B cell (primary cell): ENCODE results near the gene UBR2. TPM values are rescaled to one million over a fixed set of nuclear protein-coding genes. Genes with fewer than 3 reads are reported as not detected.

ENCODE experiments used
- ATAC-seq: fragments of 200-7000 bp; cut with Tn5 transposase; one replicate; pipeline ENCODE4 v1.10.0; 2021; ENCODE audit warnings: low read depth, mild to moderate bottlenecking, moderate number of reproducible peaks, moderate library complexity
- CTCF ChIA-PET: fragments of 350-600 bp; sonication (Branson Sonifier 250); formaldehyde crosslinking; loops from one replicate; lab custom pipeline; 2021; ENCODE audit warnings: antibody characterized with exemption, inconsistent platforms; lab: Charles Lee
- POLR2A ChIA-PET: fragments of 350-600 bp; sonication (Branson Sonifier 250); formaldehyde crosslinking; loops from one replicate; lab custom pipeline; 2021; ENCODE audit warnings: antibody characterized with exemption; lab: Charles Lee
- DNase-seq: peaks from one replicate; pipeline ENCODE4 v3.0.0; 2013
- H2AFZ ChIP-seq: 2 replicates; pipeline ENCODE4 v1.6.1; 2012; ENCODE audit warnings: mild to moderate bottlenecking, low read depth, low read length; ENCODE audit not compliant: insufficient read depth, poor library complexity, severe bottlenecking
- H3K27ac ChIP-seq, 2 donors: 1 replicate in 1 of 2; 2 replicates in 1 of 2; pipeline ENCODE4 v1.5.1; 2012 to 2013; ENCODE audit warnings: low read length in 2 of 2, mild to moderate bottlenecking in 2 of 2, moderate library complexity in 1 of 2
- H3K27me3 ChIP-seq, 4 experiments: fragments of 200-600 bp in 1 of 4; sonication (generic) in 1 of 4; replicated peaks in 1 of 4; 1 replicate in 2 of 4; 2 replicates in 2 of 4; pipeline versions ENCODE4 v1.6.1 to v1.7.0; 2013 to 2016; ENCODE audit warnings: low read length in 3 of 4, mild to moderate bottlenecking in 2 of 4, mixed read lengths in 1 of 4, moderate library complexity in 1 of 4; ENCODE audit not compliant: insufficient read depth in 4 of 4, control insufficient read depth in 3 of 4; ENCODE audit errors: control extremely low read depth in 1 of 4
- H3K36me3 ChIP-seq, 2 experiments: replicated peaks in 1 of 2; 1 replicate in 1 of 2; 2 replicates in 1 of 2; pipeline versions ENCODE4 v1.6.1 to v1.7.1; 2013; ENCODE audit warnings: low read length in 1 of 2; ENCODE audit not compliant: insufficient read depth in 2 of 2, control insufficient read depth in 1 of 2; ENCODE audit errors: control extremely low read depth in 1 of 2, extremely low read depth in 1 of 2
- H3K4me1 ChIP-seq, 2 donors: fragments of 200-600 bp in 1 of 2; sonication (generic) in 1 of 2; 1 replicate in 1 of 2; 2 replicates in 1 of 2; pipeline versions ENCODE4 v1.5.1 to v1.6.1; 2013 to 2017; ENCODE audit warnings: low read length in 2 of 2; ENCODE audit not compliant: control insufficient read depth in 2 of 2, insufficient read depth in 2 of 2
- H3K4me2 ChIP-seq: replicated peaks from 2 replicates; pipeline ENCODE3; 2012; ENCODE audit warnings: mild to moderate bottlenecking, low read depth, low read length; ENCODE audit not compliant: poor library complexity, severe bottlenecking
- H3K4me3 ChIP-seq, 5 experiments: fragments of 200-600 bp in 1 of 5; sonication (generic) in 1 of 5; 1 replicate in 3 of 5; 2 replicates in 2 of 5; pipeline versions ENCODE4 v1.5.1 to v1.7.0; 2011 to 2016; ENCODE audit warnings: low read length in 4 of 5, mild to moderate bottlenecking in 4 of 5, low read depth in 2 of 5, control low read depth in 1 of 5, moderate library complexity in 1 of 5; ENCODE audit not compliant: insufficient read depth in 1 of 5; ENCODE audit errors: control extremely low read depth in 1 of 5, extremely low read depth in 1 of 5
- H3K79me2 ChIP-seq: fragments of 200-600 bp; sonication (generic); one replicate; pipeline ENCODE4 v1.6.0; 2016; ENCODE audit warnings: low read length; ENCODE audit not compliant: control insufficient read depth, insufficient read depth
- H3K9ac ChIP-seq: fragments of 200-600 bp; sonication (generic); 2 replicates; pipeline ENCODE4 v1.6.1; 2017; ENCODE audit warnings: mild to moderate bottlenecking, low read length, moderate library complexity
- H3K9me3 ChIP-seq, 3 donors: one replicate each; pipeline versions ENCODE4 v1.6.1 to v1.7.1; 2013; ENCODE audit warnings: low read length in 2 of 3; ENCODE audit not compliant: control insufficient read depth in 2 of 3, insufficient read depth in 1 of 3; ENCODE audit errors: control extremely low read depth in 1 of 3
- H4K20me1 ChIP-seq: 2 replicates; pipeline ENCODE4 v1.6.0; 2012; ENCODE audit warnings: mild to moderate bottlenecking, low read length; ENCODE audit not compliant: insufficient read depth, control insufficient read depth, poor library complexity, severe bottlenecking
- H3K27ac Mint-ChIP-seq: one replicate; pipeline ENCODE4 v1.8.0; 2021; ENCODE audit warnings: mixed read lengths
- H3K27me3 Mint-ChIP-seq: one replicate; pipeline ENCODE4 v1.8.0; 2021; ENCODE audit warnings: mixed read lengths
- H3K4me1 Mint-ChIP-seq: one replicate; pipeline ENCODE4 v1.8.0; 2021; ENCODE audit warnings: mixed read lengths
- H3K4me3 Mint-ChIP-seq: one replicate; pipeline ENCODE4 v1.8.0; 2021; ENCODE audit warnings: mixed read lengths
- H3K9me3 Mint-ChIP-seq: one replicate; pipeline ENCODE4 v1.8.0; 2022; ENCODE audit warnings: mixed read lengths; ENCODE audit not compliant: insufficient read depth
- EZH2 ChIP-seq: IDR thresholded peaks from 2 replicates; pipeline ENCODE4 v1.6.1; 2012; ENCODE audit warnings: borderline replicate concordance, low read depth, mild to moderate bottlenecking, moderate library complexity, low read length; ENCODE audit not compliant: insufficient read depth, poor library complexity, severe bottlenecking
- WGBS: methylation state at CpG from one replicate; pipeline ENCODE4 v1.1.5; 2013; ENCODE audit warnings: missing lambda C conversion rate; ENCODE audit not compliant: insufficient coverage; 5-methylcytosine and 5-hydroxymethylcytosine counted together
- intact Hi-C: fragments of 100-400 bp; cut with micrococcal nuclease; formaldehyde crosslinking; loops from one replicate; pipeline ENCODE4 v1.10.0; 2022
- polyA plus RNA-seq: library from polyadenylated mRNA; depleted of rRNA; stranded (reverse); fragments of >200 nt; gene quantifications from 2 replicates; pipeline ENCODE4 v1.2.3, GENCODE V29; 2012
- total RNA-seq, 2 donors: library from RNA; stranded (reverse); fragments of 120-200 nt in 1 of 2; gene quantifications; 1 replicate in 1 of 2; 2 replicates in 1 of 2; pipeline versions ENCODE4 v1.2.3 to v1.2.4, GENCODE V29; 2013 to 2022
- TF ChIP-seq, protein P1 (sequence below): fragments of 200-600 bp; IDR thresholded peaks from one replicate; pipeline ENCODE4 v1.8.0; 2022; ENCODE audit warnings: antibody characterized with exemption, mild to moderate bottlenecking

Gene UBR2
- total and polyA plus RNA-seq, 2 donors (not counting 1 experiment from before 2014, with no cell fraction given), result 9.7 to 56.2 TPM

DNA sequence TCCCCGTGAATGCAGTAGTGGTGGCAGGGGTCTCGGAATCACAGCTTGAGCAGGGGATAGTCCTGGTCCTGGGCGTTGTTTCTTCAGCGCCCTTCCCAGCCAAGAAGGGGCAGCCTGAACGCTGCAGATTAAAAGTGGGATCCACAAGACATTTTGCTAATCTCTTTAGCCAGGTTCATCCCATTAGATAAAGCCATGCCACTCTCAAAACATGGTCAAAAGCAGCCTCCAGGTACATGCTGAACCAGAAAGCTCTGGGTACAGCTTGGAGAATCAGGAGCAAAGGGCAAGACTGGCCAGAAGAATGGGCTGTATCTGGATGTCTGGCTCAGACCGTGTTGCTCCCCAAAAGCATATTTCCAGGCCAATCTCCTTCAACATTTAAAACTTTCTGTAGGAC is 158.7 kb downstream of the UBR2 start, which contains the start of gene PRPH2:
Gene PRPH2 (minus strand): TSS at position 101 of the 400 bp plus-strand sequence. CDS start 263 bp downstream, outside the sequence.
- no peak within 1 kb of the TSS for H3K27ac ChIP-seq

DNA sequence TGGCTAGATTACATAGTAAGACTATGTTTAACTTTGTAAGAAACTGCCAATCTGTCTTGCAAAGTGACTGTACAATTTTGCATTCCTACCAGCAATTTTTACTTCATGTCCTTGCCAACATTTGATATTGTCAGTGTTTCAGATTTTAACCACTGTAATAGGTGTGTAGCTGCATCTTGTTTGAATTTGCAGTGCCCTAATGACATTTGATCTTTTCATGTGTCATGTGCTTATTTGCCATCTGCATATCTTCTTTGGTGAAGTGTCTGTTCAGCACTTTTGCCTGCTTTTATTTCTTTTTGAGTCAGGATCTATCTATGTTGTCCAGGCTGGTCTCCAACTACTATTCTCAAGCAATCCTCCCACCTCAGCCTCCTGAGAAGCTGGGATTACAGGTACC is 161.0 kb downstream of the UBR2 start:
- no peak overlapping the region for H3K27ac Mint-ChIP-seq
- POLR2A ChIA-PET, result interaction anchor here (3.7 kb wide), 1 partner anchor 21 kb away, joined by 38 read pairs; the partner anchor contains the start of gene TBCC
- H3K9me3 Mint-ChIP-seq, result no peaks in the 10 kb centered on the region
- CTCF ChIA-PET, result interaction anchor here (0.6 to 4.5 kb wide), 4 partner anchors 58 to 157 kb away, joined by 3 to 102 read pairs (median 14); partner anchors contain the start of genes BICRAL and RPL7L1
- no peaks in the 10 kb centered on the region for H3K79me2 ChIP-seq
- H3K4me1 Mint-ChIP-seq, result peaks cover 19% of the 10 kb centered on the region
- peaks cover 0 to 3% (median 0%) of the 10 kb centered on the region in 4 experiments for H3K27me3 ChIP-seq
- peaks cover 12 to 17% of the 10 kb centered on the region in 2 donors for H3K4me1 ChIP-seq
- H4K20me1 ChIP-seq, result no peaks in the 10 kb centered on the region
- no peak overlapping the region for H3K4me3 Mint-ChIP-seq
- H3K4me3 ChIP-seq, result no peak overlapping the region
- no peaks in the 10 kb centered on the region for H3K36me3 ChIP-seq
- no peak overlapping the region for H3K9ac ChIP-seq
- H3K4me2 ChIP-seq, result no peak overlapping the region
- no peak overlapping the region for H2AFZ ChIP-seq
- DNase-seq, result no peak
- ATAC-seq, result no peak
- H3K27ac ChIP-seq, result no peak overlapping the region
- no peak for TF ChIP-seq EZH2
- TF ChIP-seq, protein P1, sequence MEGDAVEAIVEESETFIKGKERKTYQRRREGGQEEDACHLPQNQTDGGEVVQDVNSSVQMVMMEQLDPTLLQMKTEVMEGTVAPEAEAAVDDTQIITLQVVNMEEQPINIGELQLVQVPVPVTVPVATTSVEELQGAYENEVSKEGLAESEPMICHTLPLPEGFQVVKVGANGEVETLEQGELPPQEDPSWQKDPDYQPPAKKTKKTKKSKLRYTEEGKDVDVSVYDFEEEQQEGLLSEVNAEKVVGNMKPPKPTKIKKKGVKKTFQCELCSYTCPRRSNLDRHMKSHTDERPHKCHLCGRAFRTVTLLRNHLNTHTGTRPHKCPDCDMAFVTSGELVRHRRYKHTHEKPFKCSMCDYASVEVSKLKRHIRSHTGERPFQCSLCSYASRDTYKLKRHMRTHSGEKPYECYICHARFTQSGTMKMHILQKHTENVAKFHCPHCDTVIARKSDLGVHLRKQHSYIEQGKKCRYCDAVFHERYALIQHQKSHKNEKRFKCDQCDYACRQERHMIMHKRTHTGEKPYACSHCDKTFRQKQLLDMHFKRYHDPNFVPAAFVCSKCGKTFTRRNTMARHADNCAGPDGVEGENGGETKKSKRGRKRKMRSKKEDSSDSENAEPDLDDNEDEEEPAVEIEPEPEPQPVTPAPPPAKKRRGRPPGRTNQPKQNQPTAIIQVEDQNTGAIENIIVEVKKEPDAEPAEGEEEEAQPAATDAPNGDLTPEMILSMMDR, result no peak
- intact Hi-C loops, result loop anchor here (10.0 kb wide), 1 partner anchor 940 kb away; the partner anchor contains the start of genes PRICKLE4 and TOMM6
- H3K9me3 ChIP-seq, result no peaks in the 10 kb centered on the region
- H3K27me3 Mint-ChIP-seq, result peaks cover 7% of the 10 kb centered on the region

More for the DNA sequence above, 158.7 kb downstream of the UBR2 start, which contains the start of gene PRPH2:
- Mint-ChIP-seq H3K27ac (no peak within 1 kb of the TSS), H3K4me1 (peaks cover 15% of the 10 kb centered on the region), H3K9me3 (no peaks in the 10 kb centered on the region), H3K27me3 (peaks cover 7% of the 10 kb centered on the region), H3K4me3 (no peak within 1 kb of the TSS)
- H3K27me3 ChIP-seq, result peaks cover 0 to 3% (median 0%) of the 10 kb centered on the region in 4 experiments
- ATAC-seq (no peak), DNase-seq (no peak)
- CTCF ChIA-PET, result interaction anchor here (1.0 kb wide), 1 partner anchor 61 kb away, joined by 3 read pairs; no protein-coding TSS in a partner anchor
- POLR2A ChIA-PET, result no interaction called here
- no peaks in the 10 kb centered on the region for H3K36me3 ChIP-seq
- H3K9me3 ChIP-seq, result no peaks in the 10 kb centered on the region
- H3K9ac ChIP-seq, result no peak within 1 kb of the TSS
- intact Hi-C loops, result loop anchor here (10.0 kb wide), 1 partner anchor 938 kb away; the partner anchor contains the start of genes PRICKLE4 and TOMM6
- TF ChIP-seq, protein P1, result no peak
- no peak for TF ChIP-seq EZH2
- no peak within 1 kb of the TSS for H2AFZ ChIP-seq
- peaks cover 12 to 17% of the 10 kb centered on the region in 2 donors for H3K4me1 ChIP-seq
- H3K4me3 ChIP-seq, result no peak within 1 kb of the TSS
- H4K20me1 ChIP-seq, result no peaks in the 10 kb centered on the region
- no peak within 1 kb of the TSS for H3K4me2 ChIP-seq
- WGBS, result 92% methylated on average over 5 of the region's 6 CpGs
- no peaks in the 10 kb centered on the region for H3K79me2 ChIP-seq
